NT2/D1 (cell line): ENCODE measurements around the gene SP8.

Experiments used
- DNase-seq: peaks from one replicate; pipeline ENCODE4 v3.0.0-alpha.2; 2011; ENCODE audit warnings: low read depth, low spot score
- H3K27me3 ChIP-seq: 2 replicates; pipeline ENCODE4 v1.6.0; 2011; ENCODE audit warnings: mild to moderate bottlenecking; ENCODE audit not compliant: insufficient read length, insufficient read depth
- H3K36me3 ChIP-seq: 2 replicates; pipeline ENCODE4 v1.6.1; 2011; ENCODE audit warnings: mild to moderate bottlenecking, low read length, mixed read lengths; ENCODE audit not compliant: insufficient read depth, insufficient read length
- H3K4me1 ChIP-seq: 2 replicates; pipeline ENCODE4 v1.5.1; 2011; ENCODE audit not compliant: insufficient read depth, insufficient read length
- H3K4me3 ChIP-seq: 2 replicates; pipeline ENCODE4 v1.5.1; 2011; ENCODE audit warnings: low read depth; ENCODE audit not compliant: insufficient read length
- H3K9ac ChIP-seq: 2 replicates; pipeline ENCODE4 v1.6.0; 2011; ENCODE audit warnings: low read depth; ENCODE audit not compliant: insufficient read length
- H3K9me3 ChIP-seq: 2 replicates; pipeline ENCODE4 v1.5.1; 2011; ENCODE audit warnings: mild to moderate bottlenecking, low read length; ENCODE audit not compliant: insufficient read depth
- SUZ12 ChIP-seq: IDR thresholded peaks from 2 replicates; pipeline ENCODE4 v1.6.1; 2011; ENCODE audit not compliant: insufficient read length, insufficient read depth; ENCODE audit errors: extremely low read depth
- YY1 ChIP-seq: IDR thresholded peaks from 2 replicates; pipeline ENCODE4 v1.6.1; 2011; ENCODE audit not compliant: insufficient read length, insufficient read depth
- ZNF274 ChIP-seq: IDR thresholded peaks from 2 replicates; pipeline ENCODE4 v1.6.1; 2011; ENCODE audit warnings: mild to moderate bottlenecking, low read depth, low read length

The SP8 gene

GRCh38 chr7:20787660-20788419 is 1.2 kb upstream of the SP8 start:
- no peaks in the 10 kb centered on the region for H3K36me3 ChIP-seq

DNA sequence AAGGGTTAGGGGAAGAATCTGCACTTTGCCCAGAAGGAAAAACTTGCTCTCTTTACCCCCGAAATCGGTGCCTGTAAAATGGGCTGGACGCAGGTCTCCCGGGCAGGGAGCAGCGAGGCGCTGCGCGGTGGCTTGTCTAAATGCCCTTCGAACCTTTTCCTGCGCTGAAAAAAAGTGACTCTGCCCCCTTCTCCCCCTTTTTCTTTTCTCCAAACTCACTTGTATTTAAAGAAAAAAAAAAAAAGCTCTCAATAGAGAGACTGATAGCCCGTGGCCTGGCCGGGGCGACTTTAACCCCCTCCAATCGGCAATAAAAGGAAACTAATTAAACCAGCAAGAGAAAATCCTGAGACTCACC is 286 bp downstream of the SP8 start:
- no peak for TF ChIP-seq ZNF274
- TF ChIP-seq SUZ12 = no peak
- no peak for TF ChIP-seq YY1
- Histone ChIP-seq H3K9me3 (no peaks in the 10 kb centered on the region), H3K36me3 (no peaks in the 10 kb centered on the region), H3K4me3 (peak overlapping the region; percentile 56), H3K9ac (peak overlapping the region; percentile 42), H3K27me3 (peaks cover 81% of the 10 kb centered on the region), H3K4me1 (no peaks in the 10 kb centered on the region)
- no peak for DNase-seq

More at GRCh38 chr7:20787660-20788419, 1.2 kb upstream of the SP8 start:
- H3K4me1 ChIP-seq = no peaks in the 10 kb centered on the region
- peak overlapping the region; percentile 56 for H3K4me3 ChIP-seq
- no peaks in the 10 kb centered on the region for H3K9me3 ChIP-seq
- no peak for DNase-seq
- no peak overlapping the region for H3K9ac ChIP-seq
- no peak for TF ChIP-seq SUZ12
- no peak for TF ChIP-seq ZNF274
- no peak for TF ChIP-seq YY1
- peaks cover 81% of the 10 kb centered on the region for H3K27me3 ChIP-seq

DNA sequence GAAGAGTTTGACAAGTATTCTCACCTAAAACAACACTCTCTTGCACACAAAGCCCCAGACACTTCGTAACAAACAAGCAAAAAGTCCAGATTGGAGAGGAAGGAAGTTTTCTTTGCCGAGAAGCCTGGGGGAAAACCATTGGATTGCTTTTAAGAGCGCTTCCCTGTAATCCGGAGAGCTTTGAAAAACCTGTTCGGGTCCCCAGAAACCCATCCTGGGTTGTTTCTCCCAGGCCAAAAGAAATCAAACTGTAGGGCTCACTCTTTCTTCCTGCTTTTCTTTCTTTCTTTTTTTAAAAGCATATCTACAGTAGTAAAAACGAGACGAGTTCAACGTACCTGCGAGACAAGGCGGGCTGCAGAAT is 655 bp downstream of the SP8 start:
- H3K9me3 ChIP-seq = no peaks in the 10 kb centered on the region
- H3K4me1 ChIP-seq = no peaks in the 10 kb centered on the region
- TF ChIP-seq YY1 (no peak), ZNF274 (no peak), SUZ12 (no peak)
- peak overlapping the region; percentile 46 for H3K9ac ChIP-seq
- H3K4me3 ChIP-seq = peak overlapping the region; percentile 56
- DNase-seq = no peak
- no peaks in the 10 kb centered on the region for H3K36me3 ChIP-seq
- peaks cover 81% of the 10 kb centered on the region for H3K27me3 ChIP-seq

GRCh38 chr7:20785157-20786048 is 1.3 kb downstream of the SP8 start:
- no peak for DNase-seq
- Histone ChIP-seq H3K4me1 (no peaks in the 10 kb centered on the region), H3K36me3 (no peaks in the 10 kb centered on the region), H3K4me3 (peak overlapping the region; percentile 56), H3K27me3 (peaks cover 81% of the 10 kb centered on the region), H3K9ac (peak overlapping the region; percentile 46), H3K9me3 (no peaks in the 10 kb centered on the region)
- TF ChIP-seq YY1 = no peak
- TF ChIP-seq SUZ12 = peak; percentile 53
- TF ChIP-seq ZNF274 = no peak

DNA sequence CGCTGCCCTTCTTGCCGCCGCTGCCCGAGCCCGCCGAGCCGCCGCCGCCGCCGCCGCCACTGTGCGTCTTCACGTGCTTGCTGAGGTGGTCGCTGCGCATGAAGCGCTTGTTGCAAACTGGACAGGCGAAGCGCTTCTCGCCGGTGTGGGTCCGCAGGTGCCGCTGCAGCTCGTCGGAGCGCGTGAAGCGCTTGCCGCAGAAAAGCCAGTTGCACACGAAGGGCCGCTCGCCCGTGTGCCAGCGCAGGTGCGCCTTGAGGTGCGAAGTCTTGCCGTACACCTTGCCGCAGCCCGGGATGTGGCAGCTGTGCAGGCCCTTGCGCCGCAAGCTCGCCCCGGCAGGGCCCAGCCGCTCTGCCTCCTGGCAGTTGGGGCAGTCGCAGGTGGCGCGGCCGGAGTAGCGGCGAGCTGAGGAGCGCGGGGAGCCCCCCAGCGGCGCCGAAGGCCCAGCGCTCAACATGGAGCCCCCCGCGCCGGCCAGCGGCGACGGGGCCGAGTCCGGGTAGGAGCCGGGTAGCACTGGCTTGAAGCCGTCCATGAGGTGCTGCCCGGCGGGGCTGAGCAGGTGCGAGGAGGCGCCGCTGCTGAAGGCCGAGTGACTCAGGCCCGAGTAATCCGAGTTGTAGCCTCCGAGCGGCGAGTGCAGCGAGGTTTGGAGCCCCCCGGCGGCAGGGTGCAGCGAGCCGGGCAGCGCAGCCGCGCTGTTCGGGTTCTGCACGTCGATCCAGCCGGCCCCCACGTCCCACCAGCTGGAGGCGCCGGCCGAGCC is 2.1 kb downstream of the SP8 start:
- Histone ChIP-seq H3K36me3 (no peaks in the 10 kb centered on the region), H3K9me3 (no peaks in the 10 kb centered on the region), H3K27me3 (peaks cover 81% of the 10 kb centered on the region), H3K4me3 (peak overlapping the region; percentile 38), H3K9ac (peak overlapping the region; percentile 43), H3K4me1 (no peaks in the 10 kb centered on the region)
- TF ChIP-seq ZNF274 = no peak
- no peak for TF ChIP-seq SUZ12
- TF ChIP-seq YY1 = no peak
- DNase-seq = no peak

- Histone ChIP-seq H3K9me3 (no peaks in the 10 kb centered on the region), H3K4me3 (peak overlapping the region; percentile 38), H3K36me3 (no peaks in the 10 kb centered on the region), H3K27me3 (peaks cover 81% of the 10 kb centered on the region), H3K9ac (peak overlapping the region; percentile 45), H3K4me1 (no peaks in the 10 kb centered on the region)
- DNase-seq = no peak
- TF ChIP-seq SUZ12 = no peak
- no peak for TF ChIP-seq YY1
- TF ChIP-seq ZNF274 = no peak
These were observed 2.8 kb downstream of the SP8 start for GRCh38 chr7:20783700-20784387.
